HepG2 (cell line): ENCODE results near the gene AFF4. TPM values are rescaled to one million over a fixed set of nuclear protein-coding genes. Genes with fewer than 3 reads are reported as not detected.

ENCODE experiments used
- AGO1 ChIP-seq: fragments of 200-400 bp; formaldehyde crosslinking; IDR thresholded peaks from 2 replicates; pipeline ENCODE4 v1.6.1; 2017; ENCODE audit warnings: mild to moderate bottlenecking, low read depth, low read length, moderate library complexity; ENCODE audit not compliant: poor library complexity, severe bottlenecking
- ATAD3A ChIP-seq: sonication (generic); formaldehyde crosslinking; IDR thresholded peaks from 2 replicates; pipeline ENCODE4 v1.4.0; 2020; ENCODE audit warnings: missing genetic modification reagents
- CBX2 ChIP-seq, 2 experiments: fragments of 200-600 bp in 1 of 2; sonication (generic); formaldehyde crosslinking in 1 of 2; IDR thresholded peaks; 2 replicates each; pipeline versions ENCODE4 v1.7.0 to v1.8.1; 2018 to 2022; ENCODE audit warnings: low read depth in 2 of 2, low read length in 1 of 2, mild to moderate bottlenecking in 1 of 2, missing genetic modification reagents in 1 of 2
- CENPX ChIP-seq: sonication (generic); formaldehyde crosslinking; IDR thresholded peaks from 2 replicates; pipeline ENCODE4 v1.9.0; 2021; ENCODE audit warnings: mild to moderate bottlenecking, missing genetic modification reagents, moderate library complexity
- CHD4 ChIP-seq: fragments of 200-600 bp; sonication (generic); IDR thresholded peaks from 2 replicates; pipeline ENCODE4 v1.7.0; 2017; ENCODE audit warnings: mild to moderate bottlenecking, low read length, borderline replicate concordance
- KDM3A ChIP-seq: IDR thresholded peaks from 2 replicates; pipeline ENCODE4 v1.6.1; 2018; ENCODE audit warnings: low read depth, missing compliant biosample characterization
- NONO ChIP-seq, 2 experiments: fragments of 450-650 bp in 1 of 2; sonication (generic) in 1 of 2; formaldehyde crosslinking in 1 of 2; IDR thresholded peaks in 1 of 2; conservative IDR thresholded peaks in 1 of 2; 2 replicates each; pipeline versions ENCODE4 v1.6.1 to v1.8.0; 2017 to 2022; ENCODE audit warnings: mild to moderate bottlenecking in 1 of 2, missing genetic modification reagents in 1 of 2, moderate library complexity in 1 of 2
- PAWR ChIP-seq: sonication (generic); formaldehyde crosslinking; IDR thresholded peaks from 2 replicates; pipeline ENCODE4 v1.4.0; 2020; ENCODE audit warnings: missing genetic modification reagents, mild to moderate bottlenecking, borderline replicate concordance
- U2AF2 ChIP-seq: fragments of 200-400 bp; formaldehyde crosslinking; IDR thresholded peaks from 2 replicates; pipeline ENCODE4 v1.6.1; 2017; ENCODE audit warnings: low read depth, mild to moderate bottlenecking, low read length
- ZNF260 ChIP-seq: sonication (generic); formaldehyde crosslinking; IDR thresholded peaks from 2 replicates; pipeline ENCODE4 v1.4.0; 2020; ENCODE audit warnings: missing genetic modification reagents, low read depth, mild to moderate bottlenecking, borderline replicate concordance
- ZNF333 ChIP-seq: sonication (generic); formaldehyde crosslinking; IDR thresholded peaks from 2 replicates; pipeline ENCODE4 v1.4.0; 2020; ENCODE audit warnings: mild to moderate bottlenecking, missing genetic modification reagents, borderline replicate concordance
- ZNF350 ChIP-seq: sonication (generic); formaldehyde crosslinking; IDR thresholded peaks from 2 replicates; pipeline ENCODE4 v1.4.0; 2020; ENCODE audit warnings: mild to moderate bottlenecking, low read depth, missing genetic modification reagents, borderline replicate concordance
- ZNF709 ChIP-seq: sonication (generic); formaldehyde crosslinking; IDR thresholded peaks from 2 replicates; pipeline ENCODE4 v1.5.0; 2020; ENCODE audit warnings: mild to moderate bottlenecking, missing genetic modification reagents
- ZSCAN29 ChIP-seq: sonication (generic); formaldehyde crosslinking; conservative IDR thresholded peaks from 2 replicates; pipeline ENCODE4 v1.4.0; 2020; ENCODE audit warnings: mild to moderate bottlenecking, missing genetic modification reagents
- polyA plus RNA-seq, 8 experiments: library from polyadenylated mRNA; depleted of rRNA in 3 of 8; stranded (reverse) in 7 of 8; unstranded in 1 of 8; fragments of >200 nt; fragmentation: Illumina TruSeq in 4 of 8; extraction: Trizol in 4 of 8; gene quantifications; 2 replicates each; pipeline versions ENCODE4 v1.2.1 to v1.2.3, GENCODE V29; 2011 to 2016; ENCODE audit warnings: low read depth in 4 of 8, missing spikeins in 1 of 8, mixed read lengths in 1 of 8; ENCODE audit not compliant: insufficient read depth in 1 of 8
- total RNA-seq, 5 experiments: library from RNA; depleted of rRNA; stranded (reverse); fragments of >200 nt; fragmentation: Illumina TruSeq; extraction: Trizol; gene quantifications; 2 replicates each; pipeline ENCODE4 v1.2.3, GENCODE V29; 2016; ENCODE audit warnings: low read depth in 1 of 5
- TF ChIP-seq, protein P1 (sequence below): sonication (generic); formaldehyde crosslinking; IDR thresholded peaks from 2 replicates; pipeline ENCODE4 v1.8.0; 2022; ENCODE audit warnings: mild to moderate bottlenecking, missing genetic modification reagents, moderate library complexity
- TF ChIP-seq, protein P2 (sequence below): sonication (generic); formaldehyde crosslinking; IDR thresholded peaks from 2 replicates; pipeline ENCODE4 v1.5.1; 2020; ENCODE audit warnings: mild to moderate bottlenecking, moderate library complexity, missing genetic modification reagents
- TF ChIP-seq, protein P3 (sequence below): sonication (generic); formaldehyde crosslinking; IDR thresholded peaks from 2 replicates; pipeline ENCODE4 v1.4.0; 2020; ENCODE audit warnings: missing genetic modification reagents
- TF ChIP-seq, protein P4 (sequence below): sonication (generic); formaldehyde crosslinking; IDR thresholded peaks from 2 replicates; pipeline ENCODE4 v1.4.0; 2020; ENCODE audit warnings: missing genetic modification reagents
- TF ChIP-seq, protein P5 (sequence below): sonication (generic); formaldehyde crosslinking; IDR thresholded peaks from 2 replicates; pipeline ENCODE4 v1.9.0; 2021; ENCODE audit warnings: missing genetic modification reagents, borderline replicate concordance

Gene AFF4
- total and polyA plus RNA-seq, 2 of the 13 experiments (the other 11 are each of a cell fraction or from before 2014, with no cell fraction given) = 22.1 to 25.5 TPM

DNA sequence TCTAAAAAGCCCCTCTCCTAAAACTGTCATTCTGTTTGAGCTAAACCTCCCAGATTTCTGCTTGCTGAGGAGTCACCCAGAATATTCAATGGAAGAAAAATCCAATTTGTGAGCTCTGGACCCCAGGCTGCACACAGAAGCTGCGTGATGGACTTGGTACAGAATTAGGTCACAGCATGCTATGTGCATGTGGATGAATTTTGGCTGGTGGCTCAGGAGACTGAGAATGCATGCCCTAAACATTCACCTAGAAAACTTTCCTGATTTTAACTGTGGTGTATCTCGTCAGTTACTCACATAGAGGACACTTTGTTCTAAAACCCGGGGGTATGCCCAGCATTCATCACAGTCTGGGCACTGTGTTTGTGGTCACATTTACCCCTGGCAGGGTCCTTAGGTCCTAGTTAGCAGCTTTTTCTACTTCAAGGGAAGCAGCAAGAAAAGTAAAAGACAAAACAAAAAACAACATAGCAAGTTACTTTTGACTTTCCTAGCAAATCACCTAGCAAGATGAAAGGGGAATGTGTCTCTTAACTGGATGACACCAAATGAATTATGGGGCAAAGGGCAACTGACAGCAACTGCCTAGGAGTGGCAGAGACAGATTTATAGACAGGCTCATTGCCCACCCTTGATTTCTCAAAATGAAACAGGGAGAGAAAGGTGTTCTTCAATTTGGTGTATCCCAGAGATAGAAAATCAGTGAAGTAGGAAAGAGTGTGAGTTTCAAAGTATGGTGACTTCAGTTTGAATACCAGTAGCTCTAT, 124.7 kb downstream of the AFF4 start (continued):
- TF ChIP-seq CENPX (CRISPR knock-in tag) (no peak), ZNF333 (CRISPR knock-in tag) (no peak), CHD4 (no peak), ZNF709 (no peak), NONO (IDR thresholded peaks at IDR 0.05) (no peak), NONO (CRISPR knock-in tag; conservative IDR thresholded peaks at IDR 0.05) (no peak), CBX2 (IDR thresholded peaks at IDR 0.05; ENCODE audit: low read depth, low read length) (no peak), CBX2 (CRISPR knock-in tag; IDR thresholded peaks at IDR 0.05; ENCODE audit: low read depth) (no peak), PAWR (CRISPR knock-in tag) (no peak), ZNF350 (no peak), KDM3A (no peak), ATAD3A (CRISPR knock-in tag) (no peak), AGO1 (no peak), ZNF260 (CRISPR knock-in tag) (no peak), U2AF2 (no peak), ZSCAN29 (no peak)
- TF ChIP-seq, protein P1, sequence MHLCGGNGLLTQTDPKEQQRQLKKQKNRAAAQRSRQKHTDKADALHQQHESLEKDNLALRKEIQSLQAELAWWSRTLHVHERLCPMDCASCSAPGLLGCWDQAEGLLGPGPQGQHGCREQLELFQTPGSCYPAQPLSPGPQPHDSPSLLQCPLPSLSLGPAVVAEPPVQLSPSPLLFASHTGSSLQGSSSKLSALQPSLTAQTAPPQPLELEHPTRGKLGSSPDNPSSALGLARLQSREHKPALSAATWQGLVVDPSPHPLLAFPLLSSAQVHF (CRISPR knock-in tag) = no peak
- TF ChIP-seq, protein P2, sequence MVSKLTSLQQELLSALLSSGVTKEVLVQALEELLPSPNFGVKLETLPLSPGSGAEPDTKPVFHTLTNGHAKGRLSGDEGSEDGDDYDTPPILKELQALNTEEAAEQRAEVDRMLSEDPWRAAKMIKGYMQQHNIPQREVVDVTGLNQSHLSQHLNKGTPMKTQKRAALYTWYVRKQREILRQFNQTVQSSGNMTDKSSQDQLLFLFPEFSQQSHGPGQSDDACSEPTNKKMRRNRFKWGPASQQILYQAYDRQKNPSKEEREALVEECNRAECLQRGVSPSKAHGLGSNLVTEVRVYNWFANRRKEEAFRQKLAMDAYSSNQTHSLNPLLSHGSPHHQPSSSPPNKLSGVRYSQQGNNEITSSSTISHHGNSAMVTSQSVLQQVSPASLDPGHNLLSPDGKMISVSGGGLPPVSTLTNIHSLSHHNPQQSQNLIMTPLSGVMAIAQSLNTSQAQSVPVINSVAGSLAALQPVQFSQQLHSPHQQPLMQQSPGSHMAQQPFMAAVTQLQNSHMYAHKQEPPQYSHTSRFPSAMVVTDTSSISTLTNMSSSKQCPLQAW = no peak; the same call in 1 of the 2 replicates
- TF ChIP-seq, protein P3, sequence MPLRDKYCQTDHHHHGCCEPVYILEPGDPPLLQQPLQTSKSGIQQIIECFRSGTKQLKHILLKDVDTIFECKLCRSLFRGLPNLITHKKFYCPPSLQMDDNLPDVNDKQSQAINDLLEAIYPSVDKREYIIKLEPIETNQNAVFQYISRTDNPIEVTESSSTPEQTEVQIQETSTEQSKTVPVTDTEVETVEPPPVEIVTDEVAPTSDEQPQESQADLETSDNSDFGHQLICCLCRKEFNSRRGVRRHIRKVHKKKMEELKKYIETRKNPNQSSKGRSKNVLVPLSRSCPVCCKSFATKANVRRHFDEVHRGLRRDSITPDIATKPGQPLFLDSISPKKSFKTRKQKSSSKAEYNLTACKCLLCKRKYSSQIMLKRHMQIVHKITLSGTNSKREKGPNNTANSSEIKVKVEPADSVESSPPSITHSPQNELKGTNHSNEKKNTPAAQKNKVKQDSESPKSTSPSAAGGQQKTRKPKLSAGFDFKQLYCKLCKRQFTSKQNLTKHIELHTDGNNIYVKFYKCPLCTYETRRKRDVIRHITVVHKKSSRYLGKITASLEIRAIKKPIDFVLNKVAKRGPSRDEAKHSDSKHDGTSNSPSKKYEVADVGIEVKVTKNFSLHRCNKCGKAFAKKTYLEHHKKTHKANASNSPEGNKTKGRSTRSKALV = no peak
- TF ChIP-seq, protein P4, sequence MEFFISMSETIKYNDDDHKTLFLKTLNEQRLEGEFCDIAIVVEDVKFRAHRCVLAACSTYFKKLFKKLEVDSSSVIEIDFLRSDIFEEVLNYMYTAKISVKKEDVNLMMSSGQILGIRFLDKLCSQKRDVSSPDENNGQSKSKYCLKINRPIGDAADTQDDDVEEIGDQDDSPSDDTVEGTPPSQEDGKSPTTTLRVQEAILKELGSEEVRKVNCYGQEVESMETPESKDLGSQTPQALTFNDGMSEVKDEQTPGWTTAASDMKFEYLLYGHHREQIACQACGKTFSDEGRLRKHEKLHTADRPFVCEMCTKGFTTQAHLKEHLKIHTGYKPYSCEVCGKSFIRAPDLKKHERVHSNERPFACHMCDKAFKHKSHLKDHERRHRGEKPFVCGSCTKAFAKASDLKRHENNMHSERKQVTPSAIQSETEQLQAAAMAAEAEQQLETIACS (CRISPR knock-in tag) = no peak
- TF ChIP-seq, protein P5, sequence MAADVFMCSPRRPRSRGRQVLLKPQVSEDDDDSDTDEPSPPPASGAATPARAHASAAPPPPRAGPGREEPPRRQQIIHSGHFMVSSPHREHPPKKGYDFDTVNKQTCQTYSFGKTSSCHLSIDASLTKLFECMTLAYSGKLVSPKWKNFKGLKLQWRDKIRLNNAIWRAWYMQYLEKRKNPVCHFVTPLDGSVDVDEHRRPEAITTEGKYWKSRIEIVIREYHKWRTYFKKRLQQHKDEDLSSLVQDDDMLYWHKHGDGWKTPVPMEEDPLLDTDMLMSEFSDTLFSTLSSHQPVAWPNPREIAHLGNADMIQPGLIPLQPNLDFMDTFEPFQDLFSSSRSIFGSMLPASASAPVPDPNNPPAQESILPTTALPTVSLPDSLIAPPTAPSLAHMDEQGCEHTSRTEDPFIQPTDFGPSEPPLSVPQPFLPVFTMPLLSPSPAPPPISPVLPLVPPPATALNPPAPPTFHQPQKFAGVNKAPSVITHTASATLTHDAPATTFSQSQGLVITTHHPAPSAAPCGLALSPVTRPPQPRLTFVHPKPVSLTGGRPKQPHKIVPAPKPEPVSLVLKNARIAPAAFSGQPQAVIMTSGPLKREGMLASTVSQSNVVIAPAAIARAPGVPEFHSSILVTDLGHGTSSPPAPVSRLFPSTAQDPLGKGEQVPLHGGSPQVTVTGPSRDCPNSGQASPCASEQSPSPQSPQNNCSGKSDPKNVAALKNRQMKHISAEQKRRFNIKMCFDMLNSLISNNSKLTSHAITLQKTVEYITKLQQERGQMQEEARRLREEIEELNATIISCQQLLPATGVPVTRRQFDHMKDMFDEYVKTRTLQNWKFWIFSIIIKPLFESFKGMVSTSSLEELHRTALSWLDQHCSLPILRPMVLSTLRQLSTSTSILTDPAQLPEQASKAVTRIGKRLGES (CRISPR knock-in tag) = peak; percentile 91; the same call in 1 of the 2 replicates
